22Rv1 (cell line): Measurements from ENCODE around the gene INVS.

Experiments
- ZFX ChIP-seq: fragments of 450-650 bp; IDR thresholded peaks from 2 replicates; pipeline ENCODE4 v1.6.1; 2017; ENCODE audit warnings: antibody characterized with exemption, borderline replicate concordance
- TF ChIP-seq, protein P1 (sequence below): fragments of 450-650 bp; IDR thresholded peaks from 2 replicates; pipeline ENCODE4 v1.5.1; 2017; ENCODE audit warnings: mild to moderate bottlenecking

DNA sequence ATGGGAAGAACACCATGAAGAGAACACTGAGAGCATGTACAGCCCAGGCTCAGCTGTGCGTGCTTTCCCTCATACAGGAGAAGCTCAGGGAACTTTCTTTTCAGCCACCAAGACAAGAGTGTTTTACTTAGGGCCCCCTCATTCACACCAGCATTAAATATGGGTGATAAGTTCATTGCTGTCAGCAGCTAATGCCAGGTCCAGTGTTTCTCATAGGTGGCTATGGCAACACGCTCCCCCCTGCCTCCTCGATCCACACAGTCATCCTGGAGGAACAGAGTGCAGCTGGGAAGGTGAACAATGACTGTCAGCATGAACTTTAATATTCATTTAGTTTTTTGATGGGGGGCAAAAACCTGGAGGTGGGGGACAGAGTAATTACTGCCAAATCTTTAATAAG is 199.3 kb downstream of the INVS start:
- TF ChIP-seq, protein P1, sequence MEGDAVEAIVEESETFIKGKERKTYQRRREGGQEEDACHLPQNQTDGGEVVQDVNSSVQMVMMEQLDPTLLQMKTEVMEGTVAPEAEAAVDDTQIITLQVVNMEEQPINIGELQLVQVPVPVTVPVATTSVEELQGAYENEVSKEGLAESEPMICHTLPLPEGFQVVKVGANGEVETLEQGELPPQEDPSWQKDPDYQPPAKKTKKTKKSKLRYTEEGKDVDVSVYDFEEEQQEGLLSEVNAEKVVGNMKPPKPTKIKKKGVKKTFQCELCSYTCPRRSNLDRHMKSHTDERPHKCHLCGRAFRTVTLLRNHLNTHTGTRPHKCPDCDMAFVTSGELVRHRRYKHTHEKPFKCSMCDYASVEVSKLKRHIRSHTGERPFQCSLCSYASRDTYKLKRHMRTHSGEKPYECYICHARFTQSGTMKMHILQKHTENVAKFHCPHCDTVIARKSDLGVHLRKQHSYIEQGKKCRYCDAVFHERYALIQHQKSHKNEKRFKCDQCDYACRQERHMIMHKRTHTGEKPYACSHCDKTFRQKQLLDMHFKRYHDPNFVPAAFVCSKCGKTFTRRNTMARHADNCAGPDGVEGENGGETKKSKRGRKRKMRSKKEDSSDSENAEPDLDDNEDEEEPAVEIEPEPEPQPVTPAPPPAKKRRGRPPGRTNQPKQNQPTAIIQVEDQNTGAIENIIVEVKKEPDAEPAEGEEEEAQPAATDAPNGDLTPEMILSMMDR: no peak
- no peak for TF ChIP-seq ZFX
